Measurements from ENCODE around the gene KLHL15.

Gene KLHL15

GRCh38 chrX:24005028-24005427 lies 22.0 kb downstream of the KLHL15 start:
- TF ChIP-seq, protein P1, sequence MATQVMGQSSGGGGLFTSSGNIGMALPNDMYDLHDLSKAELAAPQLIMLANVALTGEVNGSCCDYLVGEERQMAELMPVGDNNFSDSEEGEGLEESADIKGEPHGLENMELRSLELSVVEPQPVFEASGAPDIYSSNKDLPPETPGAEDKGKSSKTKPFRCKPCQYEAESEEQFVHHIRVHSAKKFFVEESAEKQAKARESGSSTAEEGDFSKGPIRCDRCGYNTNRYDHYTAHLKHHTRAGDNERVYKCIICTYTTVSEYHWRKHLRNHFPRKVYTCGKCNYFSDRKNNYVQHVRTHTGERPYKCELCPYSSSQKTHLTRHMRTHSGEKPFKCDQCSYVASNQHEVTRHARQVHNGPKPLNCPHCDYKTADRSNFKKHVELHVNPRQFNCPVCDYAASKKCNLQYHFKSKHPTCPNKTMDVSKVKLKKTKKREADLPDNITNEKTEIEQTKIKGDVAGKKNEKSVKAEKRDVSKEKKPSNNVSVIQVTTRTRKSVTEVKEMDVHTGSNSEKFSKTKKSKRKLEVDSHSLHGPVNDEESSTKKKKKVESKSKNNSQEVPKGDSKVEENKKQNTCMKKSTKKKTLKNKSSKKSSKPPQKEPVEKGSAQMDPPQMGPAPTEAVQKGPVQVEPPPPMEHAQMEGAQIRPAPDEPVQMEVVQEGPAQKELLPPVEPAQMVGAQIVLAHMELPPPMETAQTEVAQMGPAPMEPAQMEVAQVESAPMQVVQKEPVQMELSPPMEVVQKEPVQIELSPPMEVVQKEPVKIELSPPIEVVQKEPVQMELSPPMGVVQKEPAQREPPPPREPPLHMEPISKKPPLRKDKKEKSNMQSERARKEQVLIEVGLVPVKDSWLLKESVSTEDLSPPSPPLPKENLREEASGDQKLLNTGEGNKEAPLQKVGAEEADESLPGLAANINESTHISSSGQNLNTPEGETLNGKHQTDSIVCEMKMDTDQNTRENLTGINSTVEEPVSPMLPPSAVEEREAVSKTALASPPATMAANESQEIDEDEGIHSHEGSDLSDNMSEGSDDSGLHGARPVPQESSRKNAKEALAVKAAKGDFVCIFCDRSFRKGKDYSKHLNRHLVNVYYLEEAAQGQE (IDR thresholded peaks at IDR 0.05; ENCODE audit: insufficient read depth in 1 of 2, low read depth in 2 of 2, low read length in 2 of 2): no peak

- no peak for TF ChIP-seq FOXP2 (optimal IDR thresholded peaks at IDR 0.05; ENCODE audit: borderline replicate concordance, extremely low read depth, extremely low read length, insufficient read depth)
- TF ChIP-seq TAF1 (IDR thresholded peaks at IDR 0.05; ENCODE audit: borderline replicate concordance, insufficient read depth, low read length): no peak
- TF ChIP-seq, protein P1 (IDR thresholded peaks at IDR 0.05; ENCODE audit: insufficient read depth in 1 of 2, low read depth in 2 of 2, low read length in 2 of 2): no peak
- no peak for TF ChIP-seq POLR2AphosphoS5 (IDR thresholded peaks at IDR 0.05; ENCODE audit: low read depth, low read length)
- no peak for TF ChIP-seq SIN3A (IDR thresholded peaks at IDR 0.05; ENCODE audit: borderline replicate concordance, insufficient read depth, low read length)
Measured at GRCh38 chrX:24002792-24003191, 24.2 kb downstream of the KLHL15 start.

DNA sequence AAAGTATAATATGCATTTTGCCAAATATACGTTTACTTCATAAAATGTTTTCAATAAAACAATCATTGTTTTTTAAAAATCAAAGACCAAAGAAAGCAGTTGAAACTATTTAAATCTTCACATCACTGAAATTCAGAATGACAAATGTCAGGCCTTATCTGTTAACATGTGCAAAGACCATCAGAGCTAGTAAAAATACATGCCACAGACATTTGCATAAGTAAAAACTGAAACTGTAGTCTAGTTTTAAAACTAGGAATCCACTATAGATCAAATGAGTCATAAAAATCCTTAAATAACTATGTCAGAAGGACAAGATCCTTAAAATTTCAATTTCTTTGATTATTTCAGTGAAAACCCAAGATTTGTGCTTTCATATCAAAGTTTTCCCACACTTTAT lies 24.8 kb downstream of the KLHL15 start:
- TF ChIP-seq POLR2AphosphoS5 (IDR thresholded peaks at IDR 0.05; ENCODE audit: low read depth, low read length) (no peak), TAF1 (IDR thresholded peaks at IDR 0.05; ENCODE audit: borderline replicate concordance, insufficient read depth, low read length) (no peak), FOXP2 (optimal IDR thresholded peaks at IDR 0.05; ENCODE audit: borderline replicate concordance, extremely low read depth, extremely low read length, insufficient read depth) (no peak), SIN3A (IDR thresholded peaks at IDR 0.05; ENCODE audit: borderline replicate concordance, insufficient read depth, low read length) (no peak)
- TF ChIP-seq, protein P1 (IDR thresholded peaks at IDR 0.05; ENCODE audit: insufficient read depth in 1 of 2, low read depth in 2 of 2, low read length in 2 of 2): no peak

- no peak for TF ChIP-seq FOXP2 (optimal IDR thresholded peaks at IDR 0.05; ENCODE audit: borderline replicate concordance, extremely low read depth, extremely low read length, insufficient read depth)
- TF ChIP-seq, protein P1 (IDR thresholded peaks at IDR 0.05; ENCODE audit: insufficient read depth in 1 of 2, low read depth in 2 of 2, low read length in 2 of 2): no peak
- no peak for TF ChIP-seq TAF1 (IDR thresholded peaks at IDR 0.05; ENCODE audit: borderline replicate concordance, insufficient read depth, low read length)
- no peak for TF ChIP-seq SIN3A (IDR thresholded peaks at IDR 0.05; ENCODE audit: borderline replicate concordance, insufficient read depth, low read length)
- TF ChIP-seq POLR2AphosphoS5 (IDR thresholded peaks at IDR 0.05; ENCODE audit: low read depth, low read length): no peak
Measured at GRCh38 chrX:23999671-24000070, 27.3 kb downstream of the KLHL15 start.

DNA sequence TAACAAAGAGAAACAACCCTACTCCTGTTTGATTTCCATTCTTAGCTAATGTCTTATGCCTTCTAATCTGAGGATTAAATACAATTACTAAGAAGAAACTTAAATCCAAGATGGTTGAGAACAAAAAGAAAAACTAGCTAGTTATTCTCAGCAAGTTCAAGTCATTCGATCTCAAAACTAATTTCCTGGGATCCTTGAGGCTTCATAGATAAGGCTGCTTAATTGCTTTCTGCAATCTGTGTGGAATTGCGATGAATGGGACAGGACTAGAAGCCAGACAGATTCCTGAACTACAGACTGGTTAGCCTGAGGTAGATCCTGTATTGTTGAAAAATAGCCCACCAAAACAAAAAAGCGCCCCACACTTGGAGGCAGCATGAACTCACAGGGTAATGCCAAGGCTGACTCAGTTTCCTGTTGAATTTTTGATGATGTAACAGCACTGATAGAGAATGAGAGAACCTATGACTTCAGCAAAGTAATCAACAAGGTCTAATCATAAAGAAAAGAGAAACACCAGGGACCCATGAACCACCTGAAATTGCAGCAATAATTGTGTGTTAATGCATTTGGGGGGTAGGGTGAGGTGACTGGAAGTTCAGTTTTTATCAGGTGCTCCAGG lies 33.9 kb downstream of the KLHL15 start:
- TF ChIP-seq POLR2AphosphoS5 (IDR thresholded peaks at IDR 0.05; ENCODE audit: low read depth, low read length) (no peak), TAF1 (IDR thresholded peaks at IDR 0.05; ENCODE audit: borderline replicate concordance, insufficient read depth, low read length) (no peak), FOXP2 (optimal IDR thresholded peaks at IDR 0.05; ENCODE audit: borderline replicate concordance, extremely low read depth, extremely low read length, insufficient read depth) (no peak)
- TF ChIP-seq, protein P1 (IDR thresholded peaks at IDR 0.05; ENCODE audit: insufficient read depth in 1 of 2, low read depth in 2 of 2, low read length in 2 of 2): no peak

All from PFSK-1 (cell line).